Effector CD4-positive, alpha-beta T cell (primary cell): ENCODE data around the gene POLRMT.

Source experiments
- DNase-seq: peaks from one replicate; pipeline ENCODE4 v3.0.0-alpha.2; 2020

The POLRMT gene

GRCh38 chr19:576768-577438 lies 56.4 kb downstream of the POLRMT start:
- DNase-seq: no peak

- DNase-seq: no peak
Observed at GRCh38 chr19:575527-576506, 57.5 kb downstream of the POLRMT start.

- DNase-seq: no peak
Observed at GRCh38 chr19:574658-575526, 58.4 kb downstream of the POLRMT start.

GRCh38 chr19:573519-573825 lies 59.9 kb downstream of the POLRMT start:
- no peak for DNase-seq

GRCh38 chr19:572743-573518 lies 60.4 kb downstream of the POLRMT start:
- DNase-seq: no peak

- DNase-seq: peak; percentile 99
Observed at GRCh38 chr19:572140-572742, 61.1 kb downstream of the POLRMT start, which contains the start of gene BSG. Gene BSG (plus strand): TSS chr19:572596. CDS start chr19:572635, 39 bp downstream.

GRCh38 chr19:571566-571974 lies 61.8 kb downstream of the POLRMT start:
- no peak for DNase-seq

GRCh38 chr19:570937-571565 lies 62.3 kb downstream of the POLRMT start:
- peak; percentile 48 for DNase-seq

GRCh38 chr19:570251-570686 lies 63.1 kb downstream of the POLRMT start:
- DNase-seq: no peak

- DNase-seq: no peak
Observed at GRCh38 chr19:567296-567900, 65.9 kb downstream of the POLRMT start.
